SK-N-SH (cell line): Measurements from ENCODE around the gene KCNQ5. TPM values are rescaled to one million over a fixed set of nuclear protein-coding genes. Genes with fewer than 3 reads are reported as not detected.

Experiments
- CTCF ChIA-PET: fragments of 300-600, 350-600 bp; formaldehyde crosslinking; extraction: SDS; loops from one replicate; lab custom pipeline; 2021; lab: Yijun Ruan, JAX
- POLR2A ChIA-PET: fragments of 350-600 bp; sonication (Branson Sonifier 250); formaldehyde crosslinking; extraction: SDS; loops from one replicate; lab custom pipeline; 2020; ENCODE audit warnings: antibody characterized with exemption, inconsistent platforms; lab: Yijun Ruan, JAX
- DNase-seq: peaks from one replicate; pipeline ENCODE4 v3.0.0; 2012
- H2AFZ ChIP-seq: fragments of 200-600 bp; sonication (generic); 2 replicates; pipeline ENCODE4 v1.8.1; 2016; ENCODE audit warnings: antibody characterized with exemption, mild to moderate bottlenecking, low read depth
- H3F3A ChIP-seq: fragments of 200-600 bp; sonication (generic); replicated peaks from 2 replicates; pipeline ENCODE3; 2016; ENCODE audit warnings: antibody characterized with exemption, mild to moderate bottlenecking; ENCODE audit not compliant: insufficient read depth
- H3K27ac ChIP-seq, 2 experiments: fragments of 200-500 bp in 1 of 2; fragments of 200-600 bp in 1 of 2; sonication (Bioruptor generic) in 1 of 2; sonication (generic), shearing (Covaris generic) in 1 of 2; 2 replicates each; pipeline versions ENCODE4 v1.5.1 to v1.6.1; 2014 to 2016; ENCODE audit warnings: low read depth in 2 of 2, inconsistent platforms in 1 of 2, low read length in 1 of 2, mild to moderate bottlenecking in 1 of 2, mixed read lengths in 1 of 2
- H3K27me3 ChIP-seq: fragments of 200-600 bp; sonication (generic), shearing (Covaris generic); 2 replicates; pipeline ENCODE4 v1.6.1; 2016; ENCODE audit warnings: mixed run types; ENCODE audit not compliant: insufficient read depth
- H3K36me3 ChIP-seq, 2 experiments: fragments of 200-500 bp in 1 of 2; fragments of 200-600 bp in 1 of 2; sonication (Bioruptor generic) in 1 of 2; sonication (generic) in 1 of 2; replicated peaks in 1 of 2; 2 replicates each; pipeline versions ENCODE3 to v1.5.1; 2014 to 2016; ENCODE audit warnings: low read length in 1 of 2, mild to moderate bottlenecking in 1 of 2; ENCODE audit not compliant: insufficient read depth in 2 of 2, control insufficient read depth in 1 of 2
- H3K4me1 ChIP-seq, 2 experiments: fragments of 200-500 bp in 1 of 2; fragments of 200-600 bp in 1 of 2; sonication (Bioruptor generic) in 1 of 2; sonication (generic), shearing (Covaris generic) in 1 of 2; 2 replicates each; pipeline versions ENCODE4 v1.5.1 to v1.6.1; 2014 to 2016; ENCODE audit warnings: low read depth in 1 of 2, low read length in 1 of 2, mixed run types in 1 of 2; ENCODE audit not compliant: insufficient read depth in 2 of 2, control insufficient read depth in 1 of 2
- H3K4me2 ChIP-seq: fragments of 200-600 bp; sonication (generic), shearing (Covaris generic); 2 replicates; pipeline ENCODE4 v1.6.1; 2017; ENCODE audit warnings: mixed run types
- H3K4me3 ChIP-seq, 2 experiments: fragments of 200-500 bp in 1 of 2; fragments of 200-600 bp in 1 of 2; sonication (Bioruptor generic) in 1 of 2; sonication (generic), shearing (Covaris generic) in 1 of 2; 2 replicates each; pipeline versions ENCODE4 v1.5.1 to v1.8.1; 2014 to 2016; ENCODE audit warnings: low read depth in 2 of 2, inconsistent platforms in 1 of 2, low read length in 1 of 2, mild to moderate bottlenecking in 1 of 2, mixed read lengths in 1 of 2, moderate library complexity in 1 of 2
- H3K79me2 ChIP-seq: fragments of 200-600 bp; sonication (generic); 2 replicates; pipeline ENCODE4 v1.8.1; 2017; ENCODE audit warnings: mild to moderate bottlenecking; ENCODE audit not compliant: insufficient read depth
- H3K9ac ChIP-seq: fragments of 200-600 bp; sonication (generic); 2 replicates; pipeline ENCODE4 v1.6.1; 2017; ENCODE audit warnings: mixed run types
- H3K9me2 ChIP-seq: fragments of 200-600 bp; sonication (generic); 2 replicates; pipeline ENCODE4 v1.6.1; 2017; ENCODE audit warnings: mixed run types
- H3K9me3 ChIP-seq: fragments of 200-600 bp; sonication (generic); 2 replicates; pipeline ENCODE4 v1.6.1; 2017; ENCODE audit warnings: mixed run types, mild to moderate bottlenecking, moderate library complexity
- H4K20me1 ChIP-seq: fragments of 200-600 bp; sonication (generic); 2 replicates; pipeline ENCODE4 v1.6.1; 2017; ENCODE audit warnings: mild to moderate bottlenecking, mixed run types; ENCODE audit not compliant: insufficient read depth
- EZH2phosphoT487 ChIP-seq: fragments of 200-600 bp; sonication (generic); IDR thresholded peaks from 2 replicates; pipeline ENCODE4 v1.6.1; 2017; ENCODE audit warnings: low read depth, mixed run types, mild to moderate bottlenecking, antibody characterized with exemption, moderate library complexity, borderline replicate concordance
- FOXM1 ChIP-seq: IDR thresholded peaks from 2 replicates; pipeline ENCODE4 v1.4.0; 2012; ENCODE audit warnings: low read depth, mild to moderate bottlenecking
- GABPA ChIP-seq: IDR thresholded peaks from 2 replicates; pipeline ENCODE4 v1.4.0; 2012; ENCODE audit warnings: low read depth, mild to moderate bottlenecking
- GATA2 ChIP-seq: sonication (generic); formaldehyde crosslinking; IDR thresholded peaks from 2 replicates; pipeline ENCODE4 v1.5.0; 2020; ENCODE audit warnings: mild to moderate bottlenecking, missing genetic modification reagents
- MAX ChIP-seq: IDR thresholded peaks from 2 replicates; pipeline ENCODE4 v1.4.0; 2012; ENCODE audit warnings: low read depth
- MEF2A ChIP-seq: IDR thresholded peaks from 2 replicates; pipeline ENCODE4 v1.4.0; 2012; ENCODE audit warnings: low read depth, borderline replicate concordance
- MXI1 ChIP-seq: IDR thresholded peaks from 2 replicates; pipeline ENCODE4 v1.6.1; 2012; ENCODE audit warnings: mild to moderate bottlenecking, low read depth, low read length, improper control_type of control experiment
- PBX3 ChIP-seq: IDR thresholded peaks from 2 replicates; pipeline ENCODE4; 2012
- RCOR1 ChIP-seq: fragments of 150-350 bp; IDR thresholded peaks from 2 replicates; pipeline ENCODE4 v1.6.1; 2017; ENCODE audit warnings: antibody characterized with exemption, low read length
- REST ChIP-seq: IDR thresholded peaks from 2 replicates; pipeline ENCODE4 v1.6.1; 2012; ENCODE audit warnings: mild to moderate bottlenecking, low read depth, low read length, moderate library complexity
- RXRA ChIP-seq: IDR thresholded peaks from 2 replicates; pipeline ENCODE4 v1.4.0; 2012; ENCODE audit warnings: low read depth, mild to moderate bottlenecking, borderline replicate concordance
- SIN3A ChIP-seq: IDR thresholded peaks from 2 replicates; pipeline ENCODE4 v1.6.1; 2012; ENCODE audit warnings: low read depth, mild to moderate bottlenecking, low read length, moderate library complexity, borderline replicate concordance
- SMC3 ChIP-seq: IDR thresholded peaks from 2 replicates; pipeline ENCODE4 v1.6.1; 2012; ENCODE audit warnings: low read depth, low read length, improper control_type of control experiment
- ZBTB33 ChIP-seq: IDR thresholded peaks from 2 replicates; pipeline ENCODE4 v1.4.0; 2012; ENCODE audit warnings: low read depth, borderline replicate concordance
- WGBS: methylation state at CpG from one replicate; pipeline ENCODE4 v1.1.6; 2017; ENCODE audit warnings: low lambda C conversion rate; 5-methylcytosine and 5-hydroxymethylcytosine counted together
- polyA plus RNA-seq, 3 experiments: library from polyadenylated mRNA; depleted of rRNA; stranded (reverse); fragments of >200 nt; gene quantifications; 2 replicates each; pipeline ENCODE4 v1.2.3, GENCODE V29; 2012

The KCNQ5 gene
- polyA plus RNA-seq, 1 of the 3 experiments (the other 2 are of a cell fraction): 3.2 TPM

- Histone ChIP-seq H3K79me2 (peaks cover 30% of the 10 kb centered on the region; the same call in 1 of the 2 replicates), H2AFZ (no peak overlapping the region), H4K20me1 (no peaks in the 10 kb centered on the region), H3K9me2 (no peaks in the 10 kb centered on the region), H3K27ac (no peak overlapping the region), H3F3A (peaks cover 5% of the 10 kb centered on the region), H3K9ac (no peak overlapping the region), H3K4me3 (no peak overlapping the region), H3K4me2 (no peak overlapping the region), H3K4me1 (peaks cover 0 to 5% of the 10 kb centered on the region in 2 experiments; a peak in 2 of 4 replicates), H3K9me3 (no peaks in the 10 kb centered on the region; the same call in 1 of the 2 replicates), H3K36me3 (peaks cover 0 to 8% of the 10 kb centered on the region in 2 experiments), H3K27me3 (no peaks in the 10 kb centered on the region)
- no peak for DNase-seq
- 91% methylated on average over 10 of the region's 10 CpGs for WGBS
- CTCF ChIA-PET: interaction anchor here (1.5 kb wide), 1 partner anchor 369 kb away, joined by 3 read pairs; no protein-coding TSS in a partner anchor
- TF ChIP-seq GATA2 (no peak), MAX (no peak), GABPA (no peak), FOXM1 (no peak), MXI1 (no peak), RCOR1 (no peak), SIN3A (no peak), MEF2A (no peak)
- POLR2A ChIA-PET: no interaction called here
These were observed 172.0 kb downstream of the KCNQ5 start for GRCh38 chr6:72793641-72794395.

GRCh38 chr6:72798196-72798595, 176.3 kb downstream of the KCNQ5 start:
- Histone ChIP-seq H3K4me1 (no peaks in the 10 kb centered on the region; a peak in 1 of 4 replicates), H3K9me3 (no peaks in the 10 kb centered on the region; the same call in 1 of the 2 replicates), H4K20me1 (no peaks in the 10 kb centered on the region), H3K79me2 (peaks cover 31% of the 10 kb centered on the region; the same call in 1 of the 2 replicates), H3K9ac (no peak overlapping the region), H3K36me3 (peaks cover 0 to 9% of the 10 kb centered on the region in 2 experiments), H2AFZ (no peak overlapping the region), H3K4me3 (no peak overlapping the region), H3K27ac (peak overlapping the region in 1 of 2 experiments; percentile 9; a peak in 1 of 4 replicates), H3K4me2 (no peak overlapping the region), H3K27me3 (no peaks in the 10 kb centered on the region), H3F3A (peaks cover 5% of the 10 kb centered on the region), H3K9me2 (no peaks in the 10 kb centered on the region)
- DNase-seq: no peak
- CTCF ChIA-PET: no interaction called here
- POLR2A ChIA-PET: no interaction called here
- 55% methylated on average over 2 of the region's 2 CpGs for WGBS
- TF ChIP-seq RCOR1 (no peak), EZH2phosphoT487 (no peak), REST (no peak), ZBTB33 (no peak), PBX3 (no peak), SMC3 (no peak), RXRA (no peak), MAX (no peak)
